HG03196 (cell line): Measurements from ENCODE around the gene RBM18.

Experiments used
- ATAC-seq: cut with Tn5 transposase; IDR thresholded peaks from one replicate; pipeline ENCODE4 v1.9.1; 2021; ENCODE audit not compliant: unreplicated experiment

Gene RBM18

DNA sequence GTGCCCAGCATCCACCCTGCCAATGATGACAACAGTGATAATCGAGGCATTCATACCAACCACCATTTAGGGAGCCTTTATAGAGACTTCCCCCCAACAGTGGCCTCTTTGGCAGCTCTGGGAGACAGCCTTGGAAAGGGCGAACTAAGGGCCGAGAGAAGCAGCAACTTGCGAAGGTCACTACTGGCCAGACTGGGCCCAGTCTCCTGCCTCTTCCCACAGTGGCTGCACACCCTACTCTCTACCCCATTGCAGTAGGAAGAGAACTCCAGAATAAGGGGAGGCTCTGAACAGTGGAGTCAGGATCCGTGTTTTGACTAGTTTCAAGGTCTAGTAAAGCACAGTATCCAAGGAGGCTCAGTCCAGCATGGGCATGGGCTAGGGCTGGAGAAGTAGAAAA is 41.2 kb downstream of the RBM18 start:
- ATAC-seq: no peak

DNA sequence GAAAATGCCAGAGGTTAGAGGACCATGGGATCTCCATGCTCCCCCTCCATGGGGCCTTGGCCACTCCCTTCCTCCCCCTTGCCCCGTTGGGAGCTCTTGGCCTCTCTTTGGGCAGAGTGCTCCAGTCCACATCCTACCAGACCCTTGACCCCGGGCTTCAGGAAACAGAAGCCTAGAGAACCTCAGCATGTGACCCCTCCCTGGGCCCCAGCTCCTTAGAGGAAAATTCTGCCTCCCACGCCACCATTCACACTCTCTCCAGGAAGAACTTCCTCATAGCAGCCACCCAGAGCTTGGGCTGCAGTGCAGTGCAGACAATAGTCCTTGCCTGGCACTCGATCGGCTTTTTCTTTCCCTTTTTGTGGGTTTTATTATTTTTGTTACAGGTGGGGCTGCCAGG is 41.8 kb downstream of the RBM18 start:
- no peak for ATAC-seq

DNA sequence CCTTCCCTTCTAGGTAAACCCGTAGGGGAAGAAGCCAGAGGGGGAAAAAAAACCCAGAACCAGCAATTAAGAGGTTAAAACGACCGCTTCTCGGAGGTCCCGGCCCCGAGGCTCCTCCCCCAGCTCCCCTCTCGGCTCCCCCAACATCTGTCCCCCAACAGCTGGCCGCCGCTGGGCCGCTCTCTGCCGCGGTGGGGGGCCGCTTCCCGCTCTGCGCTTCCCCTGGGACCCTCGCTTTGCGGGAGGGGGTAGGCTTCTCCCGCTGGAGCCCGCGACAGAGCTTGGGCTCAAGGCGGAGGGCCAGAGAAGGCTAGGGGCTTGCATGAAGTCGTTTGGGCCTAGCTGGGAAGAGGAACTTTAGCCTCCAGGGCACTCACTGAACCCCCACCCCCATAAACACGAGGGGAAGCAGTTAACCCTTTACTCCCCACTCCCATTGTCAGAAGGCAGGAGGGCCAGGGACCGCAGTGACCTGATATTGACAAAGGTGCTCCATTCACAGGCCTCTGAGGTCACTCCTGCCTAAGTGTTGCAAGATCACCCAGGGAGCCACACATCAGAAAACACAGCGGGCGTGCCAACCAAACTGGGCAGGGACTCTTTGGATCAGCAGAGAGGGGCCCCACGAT is 43.3 kb downstream of the RBM18 start:
- no peak for ATAC-seq

DNA sequence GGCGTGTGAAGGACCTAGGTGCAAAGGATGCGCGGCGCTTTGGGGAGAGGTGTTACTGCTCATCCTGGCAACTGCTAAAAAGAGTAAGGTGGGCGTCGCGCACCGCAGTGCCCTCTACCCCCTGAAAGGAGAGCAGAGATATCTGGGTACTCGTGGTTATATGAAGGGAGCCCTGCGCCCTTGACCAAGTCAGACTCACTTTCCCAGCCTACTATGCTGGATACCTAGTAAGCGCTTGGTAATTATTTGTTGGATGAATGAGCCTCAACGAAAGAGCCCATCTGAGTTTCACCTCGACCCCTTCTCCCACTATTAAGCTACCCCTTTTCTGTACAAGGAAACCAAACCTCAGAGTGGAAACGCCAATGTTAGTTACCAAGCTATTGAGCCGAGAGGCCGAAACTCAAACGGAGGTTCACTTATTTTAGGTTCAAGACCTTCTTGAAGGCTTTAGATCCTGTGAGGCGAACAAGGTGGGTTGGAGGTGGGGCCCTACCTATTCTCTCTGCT is 43.9 kb downstream of the RBM18 start:
- ATAC-seq: no peak

DNA sequence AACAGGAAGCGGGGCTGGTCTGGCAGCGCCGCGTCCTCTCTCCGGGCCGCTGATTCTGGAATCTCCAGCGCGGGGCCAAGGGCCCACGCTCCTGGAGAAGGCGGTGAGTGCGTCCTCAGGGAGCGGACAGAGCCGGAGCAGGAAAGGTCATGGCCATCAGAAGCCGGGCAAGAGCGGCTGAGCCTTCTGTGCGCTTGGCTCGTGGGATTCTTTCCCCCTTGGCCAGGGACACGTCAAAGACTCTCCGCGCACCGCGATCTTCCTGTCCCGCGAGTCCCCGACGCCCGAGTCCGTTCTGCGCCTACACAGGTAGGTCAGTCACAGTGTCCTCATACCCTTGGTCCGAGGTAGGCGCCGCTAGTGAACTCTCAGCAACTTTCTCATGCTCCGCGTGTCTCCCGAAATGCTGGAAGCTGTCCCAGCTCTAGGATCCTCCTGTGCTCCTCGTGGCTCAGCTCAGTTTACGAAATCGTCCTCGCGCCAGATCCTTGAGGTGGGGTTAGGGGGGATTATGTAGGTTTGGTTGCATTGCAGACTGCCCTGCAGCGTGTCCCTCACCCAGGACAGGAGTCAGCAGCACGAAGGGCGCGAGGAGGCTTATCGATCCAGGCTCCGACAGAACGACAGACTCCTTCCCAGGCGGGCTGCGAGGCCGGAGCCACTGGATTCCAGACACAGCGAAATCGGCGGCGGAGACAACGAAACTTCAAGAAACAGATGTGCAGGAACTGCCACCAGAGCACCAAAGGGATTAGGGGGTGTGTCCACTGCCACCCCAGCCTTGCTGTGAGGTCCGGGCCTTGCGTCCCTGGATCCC is 44.6 kb downstream of the RBM18 start:
- no peak for ATAC-seq

DNA sequence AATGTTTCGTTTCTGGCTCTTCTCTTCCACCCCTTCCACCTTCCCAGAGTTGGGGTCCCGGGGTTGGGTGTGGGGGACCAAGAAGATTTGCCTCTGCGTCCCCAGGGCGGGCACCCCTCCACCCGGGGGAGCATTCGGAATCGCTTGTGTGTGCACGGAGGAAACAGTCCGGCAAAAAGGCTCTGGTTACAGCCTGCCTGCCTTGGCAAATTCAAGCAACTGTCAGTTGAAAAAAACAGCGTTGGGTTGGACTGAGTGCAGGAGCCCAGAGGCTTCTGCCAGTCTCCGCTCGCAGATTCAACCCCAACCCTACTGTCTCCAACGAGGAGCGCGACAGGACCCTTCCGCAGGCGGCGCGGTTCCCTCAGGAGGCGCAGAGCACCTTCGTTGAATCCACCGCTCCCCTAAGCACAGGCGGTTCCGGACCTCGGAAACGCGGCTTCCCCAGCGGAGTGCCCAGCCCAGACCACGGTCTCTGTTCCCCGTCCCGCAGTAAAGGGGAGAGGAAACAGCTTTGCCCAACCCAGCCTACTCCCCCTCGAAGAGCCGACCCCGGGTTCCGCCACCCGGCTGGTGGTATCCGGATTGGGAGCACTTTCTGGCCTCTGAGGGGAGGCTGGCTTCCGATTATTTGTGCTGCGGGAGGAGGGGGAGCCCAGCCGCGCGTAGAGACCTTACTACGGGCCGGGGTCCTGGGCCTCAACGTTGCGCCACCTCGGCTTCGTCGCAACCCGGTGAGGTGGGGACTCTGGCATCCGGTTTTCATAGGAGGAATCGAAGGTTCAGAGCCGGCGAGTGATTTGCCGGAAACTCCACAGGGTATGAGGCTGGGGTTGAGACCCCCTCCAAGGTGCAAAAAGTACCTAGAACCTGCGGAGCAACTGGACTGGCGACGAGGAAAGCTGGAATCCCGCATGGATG is 45.4 kb downstream of the RBM18 start:
- ATAC-seq: no peak

DNA sequence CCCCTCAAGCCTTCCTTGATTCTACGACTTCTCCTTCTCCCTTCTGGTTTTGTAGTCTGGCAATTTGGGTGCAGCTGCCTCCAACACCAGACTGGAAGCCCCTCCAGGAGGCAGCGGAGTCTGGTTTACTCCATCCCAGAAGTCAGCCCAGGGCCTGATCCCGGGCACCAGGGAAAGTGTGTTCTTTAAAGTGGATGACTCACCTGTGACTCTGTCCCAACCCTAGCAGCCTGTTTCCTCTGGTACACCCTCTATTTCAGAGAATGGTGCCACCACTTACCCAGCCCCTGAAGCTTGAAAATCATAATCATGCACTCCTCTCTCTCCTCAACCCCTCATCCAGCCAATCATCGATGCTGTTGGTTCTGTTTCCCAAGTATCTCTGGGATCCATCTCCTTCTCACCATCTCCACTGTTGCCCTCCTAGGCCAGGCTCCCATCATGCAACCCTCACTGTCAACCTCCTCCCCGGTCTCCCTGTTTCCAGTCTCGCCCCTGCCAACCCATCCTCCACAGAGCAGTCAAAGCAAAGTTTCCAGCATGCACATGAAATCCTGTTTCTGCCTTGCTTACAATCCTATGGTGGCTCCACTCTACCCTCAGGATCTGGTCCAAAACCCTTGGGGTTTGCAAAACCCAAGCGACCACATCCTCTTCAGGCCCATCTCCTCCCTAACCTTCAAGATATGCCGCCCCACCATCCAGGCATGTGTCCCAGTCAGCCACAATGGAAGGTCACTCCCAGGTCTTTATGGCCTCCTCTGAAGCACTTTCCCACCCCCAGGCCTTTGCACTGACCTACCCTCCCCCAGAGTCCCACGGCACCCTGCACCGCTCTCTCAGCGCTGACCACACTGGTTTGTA is 46.3 kb downstream of the RBM18 start:
- no peak for ATAC-seq

DNA sequence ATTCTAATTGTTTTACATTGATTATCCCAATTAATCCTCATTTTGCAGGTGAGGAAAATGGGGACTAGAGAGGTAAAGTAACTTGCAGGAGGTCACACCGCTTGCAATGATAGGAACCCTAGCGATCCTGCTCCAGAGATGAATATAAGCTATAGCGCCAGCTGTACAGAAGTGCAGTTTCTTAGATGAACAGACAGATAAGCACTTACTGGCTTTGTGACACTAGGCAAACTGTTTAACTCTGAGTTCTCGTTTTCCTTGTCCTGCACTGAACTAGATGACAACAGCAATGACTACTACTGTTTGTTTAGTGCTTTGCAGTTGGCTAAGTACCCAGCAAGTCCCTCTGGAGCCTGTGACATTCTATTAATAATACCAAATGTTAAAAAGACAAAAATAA is 47.0 kb downstream of the RBM18 start:
- ATAC-seq: no peak

DNA sequence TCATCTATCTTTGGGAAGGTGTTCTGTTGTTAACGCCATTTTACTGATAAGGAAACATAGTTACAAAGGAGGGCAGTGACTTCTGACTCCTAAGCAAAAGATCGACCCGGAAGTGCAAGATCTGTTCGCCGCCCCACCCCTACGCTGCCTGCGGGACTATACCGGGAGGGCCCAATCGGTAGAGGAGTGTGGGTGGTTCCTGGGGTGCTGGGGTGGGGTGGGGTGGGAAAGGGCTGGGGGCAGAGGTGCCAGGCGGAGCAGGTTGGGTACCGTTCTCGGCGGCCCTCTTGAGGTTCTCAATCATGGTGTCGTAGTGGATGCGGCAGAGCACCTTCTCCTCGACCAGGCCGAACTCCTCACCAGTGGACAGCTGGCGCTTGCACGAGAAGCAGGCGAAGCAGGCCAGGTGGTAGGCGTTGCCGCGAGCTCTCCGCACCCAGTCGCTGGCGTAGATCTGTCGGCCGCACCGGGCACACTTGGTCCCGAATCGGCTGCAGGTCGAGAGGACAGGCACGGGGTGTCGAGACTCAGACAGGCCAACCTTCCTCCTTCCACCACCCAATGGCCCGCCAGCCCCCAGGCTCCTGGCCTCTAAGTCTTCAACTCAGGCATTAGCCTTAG is 47.7 kb downstream of the RBM18 start:
- ATAC-seq: no peak

DNA sequence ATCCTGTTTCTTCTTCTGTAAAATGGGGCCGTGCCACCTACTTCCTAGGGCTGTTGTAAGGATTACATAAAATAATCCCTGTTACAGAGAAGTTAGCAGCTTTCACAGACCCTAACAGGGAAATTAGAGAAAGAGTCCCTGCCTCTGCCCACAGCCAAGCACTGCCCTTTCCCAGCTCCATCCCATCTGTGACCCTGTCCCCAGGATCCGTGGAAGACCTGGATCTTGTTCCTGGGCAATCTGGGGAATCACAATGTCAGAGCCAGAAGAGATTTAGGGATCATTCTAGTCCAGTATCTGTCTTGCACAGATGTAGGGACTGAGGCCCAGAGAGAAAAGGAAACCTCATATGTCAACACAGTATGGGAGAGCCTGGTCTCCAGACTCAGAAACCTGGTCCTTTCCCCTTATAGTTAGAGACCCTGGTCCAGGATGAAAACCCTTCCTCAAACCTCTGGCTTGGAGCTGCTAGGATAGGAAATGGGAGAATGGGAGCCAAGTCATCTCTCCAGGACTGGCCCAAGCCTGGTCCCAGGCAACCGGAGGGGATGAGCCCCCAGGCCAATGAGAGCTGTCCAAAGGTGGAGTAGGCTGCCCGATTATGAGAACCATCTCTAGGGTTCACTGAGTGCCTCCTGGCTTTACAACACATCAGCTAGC is 48.4 kb downstream of the RBM18 start:
- no peak for ATAC-seq

DNA sequence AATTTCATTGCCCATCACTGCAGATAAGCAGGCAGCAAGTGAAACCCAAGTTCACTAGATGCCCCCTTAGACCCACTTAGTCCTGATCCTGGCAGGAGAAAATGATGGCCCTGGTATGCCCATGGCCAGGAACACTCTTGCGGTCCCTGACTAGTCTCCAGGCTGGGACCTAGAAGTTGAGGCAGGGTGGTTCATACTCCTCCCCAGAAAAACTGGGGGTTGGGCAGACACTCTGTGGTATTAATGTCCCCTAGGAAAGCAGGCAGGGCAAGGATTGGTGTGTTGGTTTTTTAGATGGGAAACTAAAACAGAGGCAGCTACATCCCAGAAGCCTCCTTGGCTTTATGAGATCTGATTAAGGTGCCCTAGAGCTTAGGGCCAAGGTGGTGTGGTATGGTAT is 49.0 kb downstream of the RBM18 start:
- no peak for ATAC-seq

DNA sequence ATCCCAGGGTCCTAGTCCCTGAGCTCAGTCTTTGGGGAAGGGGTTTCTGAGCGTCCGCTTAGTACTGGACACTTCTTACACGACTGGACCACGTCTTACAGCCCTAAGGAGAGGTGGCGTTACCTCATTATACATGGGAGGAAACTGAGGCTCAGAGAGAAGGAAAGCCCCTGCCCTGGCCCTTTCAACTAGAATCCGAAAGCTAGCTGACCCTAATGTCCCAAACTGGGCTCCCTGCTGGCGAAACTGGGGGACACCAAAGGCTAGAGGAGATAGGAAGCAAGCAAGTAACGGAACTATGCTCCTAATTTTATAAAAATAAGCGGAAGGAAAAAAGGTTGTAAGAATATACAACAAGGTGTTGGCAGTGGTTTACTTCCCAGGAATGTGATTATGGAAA is 50.1 kb downstream of the RBM18 start:
- ATAC-seq: no peak

DNA sequence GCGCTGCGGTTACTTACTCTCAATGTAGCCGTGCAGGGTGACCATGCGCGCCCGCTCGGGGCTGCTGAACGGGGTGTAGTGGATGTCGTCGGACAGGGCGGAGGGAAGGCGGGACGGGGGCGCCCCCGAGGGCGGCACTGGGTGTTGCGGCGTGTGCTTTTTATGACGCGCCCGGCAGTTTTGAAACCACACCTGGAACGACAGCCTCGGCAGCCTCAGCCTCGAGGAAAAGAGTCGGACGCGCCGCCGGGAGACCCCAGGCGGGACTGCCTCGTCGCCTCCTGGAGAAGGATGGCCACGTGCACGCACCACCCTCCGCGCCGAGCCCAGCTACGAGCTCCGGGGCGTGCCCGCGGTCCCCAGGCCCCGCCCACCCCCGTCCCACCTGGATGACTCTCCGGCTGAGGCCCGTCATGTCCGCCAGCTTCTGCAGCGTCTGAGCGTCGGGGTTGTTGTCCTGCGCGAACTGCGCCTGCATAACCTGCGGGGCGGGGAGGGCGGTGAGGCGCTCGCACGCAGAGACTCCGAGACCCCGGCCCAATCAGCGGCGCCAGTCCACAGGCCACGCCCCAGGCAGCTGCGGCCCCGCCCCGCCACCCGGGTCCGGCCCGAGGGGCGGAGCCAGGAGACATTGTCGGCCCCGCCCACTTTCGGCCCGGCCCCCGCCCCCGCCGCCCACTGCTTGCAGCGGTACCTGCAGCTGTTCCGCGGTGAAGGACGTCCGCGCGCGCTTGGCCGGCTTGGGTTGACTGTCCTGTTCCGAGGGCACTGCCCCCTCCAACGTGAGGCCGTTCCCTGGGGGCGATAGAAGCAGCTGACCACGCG is 50.8 kb downstream of the RBM18 start:
- ATAC-seq: no peak

DNA sequence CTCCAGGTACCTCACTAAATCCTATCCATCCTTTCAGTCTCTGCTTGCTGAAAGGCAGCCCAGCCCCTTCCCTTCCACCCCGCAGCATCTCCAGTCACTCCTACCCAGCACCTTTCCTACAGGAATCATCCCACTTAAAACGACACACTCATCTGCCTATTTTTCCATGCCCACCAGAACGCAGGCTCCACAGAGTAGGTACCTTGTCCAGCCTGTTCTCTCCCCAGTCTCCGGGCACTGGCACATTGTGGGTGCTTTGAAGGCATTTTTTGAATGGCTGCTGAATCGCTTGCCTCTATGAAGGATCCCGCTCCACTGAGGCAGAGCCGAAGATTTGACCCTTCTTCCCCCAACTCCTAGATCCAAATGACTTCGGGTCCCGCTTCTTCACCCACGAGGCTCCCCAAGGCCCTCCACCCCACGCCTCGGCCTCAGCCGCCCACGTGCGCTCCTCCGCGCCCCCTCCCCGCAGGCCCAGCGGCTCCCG is 51.5 kb downstream of the RBM18 start:
- no peak for ATAC-seq

DNA sequence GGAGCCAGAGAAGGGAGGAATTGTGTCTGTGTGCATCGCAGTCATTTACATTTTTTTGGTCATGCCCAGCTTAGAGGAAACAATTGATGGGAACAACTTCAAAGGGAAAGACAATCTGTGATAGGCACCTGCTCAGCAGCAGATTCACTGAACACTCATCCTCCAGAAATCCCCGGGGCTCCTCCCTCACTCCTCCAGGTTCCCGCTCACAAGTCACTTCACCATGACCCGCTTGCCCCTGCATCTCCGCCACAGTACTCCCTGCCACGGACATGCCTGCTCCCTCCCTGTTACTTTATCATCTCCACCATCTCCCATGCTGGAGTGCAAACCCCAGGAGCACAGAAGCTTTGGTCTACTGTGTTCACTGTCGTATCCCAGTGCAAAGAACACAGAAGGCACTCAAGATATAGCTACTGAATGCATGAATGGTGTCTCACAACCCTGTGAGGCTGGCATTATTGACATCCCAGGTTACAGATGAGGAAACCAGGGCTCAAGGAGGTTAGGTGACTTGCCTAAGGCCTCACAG is 52.1 kb downstream of the RBM18 start:
- no peak for ATAC-seq

DNA sequence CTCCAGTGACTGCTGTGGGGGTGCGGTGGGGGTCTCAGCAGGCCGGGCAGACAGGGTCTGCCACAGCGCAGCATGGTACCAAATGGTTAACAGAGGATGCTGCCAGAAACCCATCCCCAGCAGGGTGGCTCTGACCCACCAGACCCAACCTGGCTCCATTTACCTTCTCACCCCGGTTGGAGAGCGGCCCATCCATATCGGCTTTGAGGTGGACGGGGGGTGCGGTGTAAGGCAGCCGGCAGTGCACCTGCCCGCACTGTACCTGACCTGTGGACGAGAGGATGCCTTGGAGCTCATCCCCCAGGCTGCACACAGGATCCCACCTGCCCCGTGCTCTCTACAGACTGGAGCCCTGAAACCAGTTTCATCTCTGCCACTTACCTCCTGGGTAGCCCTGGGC is 55.2 kb downstream of the RBM18 start:
- ATAC-seq: no peak

DNA sequence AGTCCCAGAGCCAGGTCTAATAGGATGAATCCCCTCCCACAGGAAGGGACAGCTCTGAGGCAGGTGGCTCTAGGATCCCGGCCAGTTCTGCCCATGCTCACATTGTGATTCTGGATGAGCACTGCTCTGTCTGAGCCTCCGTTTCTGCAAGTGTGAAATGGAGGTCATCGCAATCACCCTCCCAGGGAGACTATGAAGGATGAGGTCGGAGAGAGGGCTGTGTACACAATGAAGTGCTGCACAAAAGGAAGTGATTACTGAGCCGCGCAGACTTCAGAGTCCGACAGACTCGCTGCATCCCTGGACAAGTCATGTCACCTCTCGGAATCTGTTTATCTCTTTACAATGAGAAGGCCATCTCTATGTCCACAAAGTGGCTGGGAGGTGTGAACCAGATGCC is 57.5 kb downstream of the RBM18 start:
- ATAC-seq: no peak
